H9 (cell line): ENCODE measurements around the gene OR2C3. TPM values are rescaled to one million over a fixed set of nuclear protein-coding genes. Genes with fewer than 3 reads are reported as not detected.

Source experiments
- DNase-seq: peaks from one replicate; pipeline ENCODE4 v3.0.0-alpha.2; 2017
- H2AFZ ChIP-seq: one replicate; pipeline ENCODE4 v1.6.1; 2013; ENCODE audit warnings: mild to moderate bottlenecking, low read length, control low read depth, moderate library complexity
- H2AK5ac ChIP-seq: 2 replicates; pipeline ENCODE4 v1.6.1; 2013; ENCODE audit warnings: low read length, control low read depth, mixed read lengths; ENCODE audit not compliant: insufficient read length
- H2BK120ac ChIP-seq: one replicate; pipeline ENCODE4 v1.6.1; 2013; ENCODE audit warnings: low read depth, mild to moderate bottlenecking, low read length, control low read depth, inconsistent platforms; ENCODE audit not compliant: poor library complexity, severe bottlenecking
- H2BK12ac ChIP-seq: 2 replicates; pipeline ENCODE4 v1.6.1; 2013; ENCODE audit warnings: low read length, control low read depth, mixed read lengths, low read depth; ENCODE audit not compliant: insufficient read length
- H2BK15ac ChIP-seq: 2 replicates; pipeline ENCODE4 v1.6.1; 2013; ENCODE audit warnings: low read depth, low read length, control low read depth
- H2BK20ac ChIP-seq: one replicate; pipeline ENCODE4 v1.6.1; 2013; ENCODE audit warnings: low read depth, mild to moderate bottlenecking, low read length, control low read depth, inconsistent platforms; ENCODE audit not compliant: poor library complexity, severe bottlenecking
- H2BK5ac ChIP-seq: 2 replicates; pipeline ENCODE4 v1.6.1; 2013; ENCODE audit warnings: low read length, control low read depth, mixed read lengths; ENCODE audit not compliant: insufficient read length
- H3K14ac ChIP-seq: 2 replicates; pipeline ENCODE4 v1.6.1; 2013; ENCODE audit warnings: low read length, control low read depth; ENCODE audit not compliant: insufficient read depth
- H3K18ac ChIP-seq: 2 replicates; pipeline ENCODE4 v1.6.1; 2013; ENCODE audit warnings: low read depth, mild to moderate bottlenecking, mixed read lengths, low read length, control low read depth; ENCODE audit not compliant: insufficient read length
- H3K23ac ChIP-seq: 2 replicates; pipeline ENCODE4 v1.6.1; 2013; ENCODE audit warnings: low read length, control low read depth, mixed read lengths, low read depth; ENCODE audit not compliant: insufficient read length
- H3K23me2 ChIP-seq: 2 replicates; pipeline ENCODE4 v1.6.1; 2013; ENCODE audit warnings: low read depth, mild to moderate bottlenecking, mixed read lengths, low read length, control low read depth; ENCODE audit not compliant: insufficient read length, poor library complexity, severe bottlenecking
- H3K27ac ChIP-seq: 2 replicates; pipeline ENCODE4 v1.5.1; 2013; ENCODE audit warnings: low read length, control low read depth, mixed read lengths, low read depth; ENCODE audit not compliant: insufficient read length
- H3K27me3 ChIP-seq: 2 replicates; pipeline ENCODE4 v1.6.1; 2013; ENCODE audit warnings: low read length, control low read depth, inconsistent platforms; ENCODE audit not compliant: insufficient read depth
- H3K4ac ChIP-seq: 2 replicates; pipeline ENCODE4 v1.6.1; 2013; ENCODE audit warnings: low read depth, mild to moderate bottlenecking, control low read depth, inconsistent platforms, low read length, moderate library complexity
- H3K4me1 ChIP-seq: 2 replicates; pipeline ENCODE4 v1.6.1; 2013; ENCODE audit warnings: low read length, control low read depth, inconsistent platforms; ENCODE audit not compliant: insufficient read depth
- H3K4me2 ChIP-seq: 2 replicates; pipeline ENCODE4 v1.6.1; 2013; ENCODE audit warnings: low read length, control low read depth, mixed read lengths; ENCODE audit not compliant: insufficient read length, insufficient read depth
- H3K56ac ChIP-seq: 2 replicates; pipeline ENCODE4 v1.6.1; 2013; ENCODE audit warnings: low read depth, mild to moderate bottlenecking, mixed read lengths, low read length, control low read depth; ENCODE audit not compliant: insufficient read length
- H3K79me1 ChIP-seq: 2 replicates; pipeline ENCODE4 v1.6.1; 2013; ENCODE audit warnings: low read depth, mild to moderate bottlenecking, moderate library complexity, low read length, control low read depth, inconsistent platforms; ENCODE audit not compliant: insufficient read depth, poor library complexity, severe bottlenecking
- H3K79me2 ChIP-seq: 2 replicates; pipeline ENCODE4 v1.6.1; 2013; ENCODE audit warnings: low read length, control low read depth, inconsistent platforms; ENCODE audit not compliant: insufficient read depth
- H3K9ac ChIP-seq: 2 replicates; pipeline ENCODE4 v1.6.1; 2013; ENCODE audit warnings: low read length, control low read depth, mixed read lengths; ENCODE audit not compliant: insufficient read length; ENCODE audit errors: extremely low read depth
- H3K9me3 ChIP-seq: one replicate; pipeline ENCODE4 v1.6.1; 2013; ENCODE audit warnings: low read depth, low read length, inconsistent platforms; ENCODE audit not compliant: control insufficient read depth
- H3T11ph ChIP-seq: one replicate; pipeline ENCODE4 v1.6.1; 2013; ENCODE audit warnings: mild to moderate bottlenecking, low read length, control low read depth, inconsistent platforms
- H4K20me1 ChIP-seq: one replicate; pipeline ENCODE4 v1.6.1; 2013; ENCODE audit not compliant: control insufficient read depth, insufficient read length, insufficient read depth
- H4K5ac ChIP-seq: 2 replicates; pipeline ENCODE4 v1.6.1; 2013; ENCODE audit warnings: low read depth, mild to moderate bottlenecking, mixed read lengths, low read length, control low read depth; ENCODE audit not compliant: insufficient read length
- H4K8ac ChIP-seq: replicated peaks from 2 replicates; pipeline ENCODE4 v1.6.1; 2013; ENCODE audit warnings: low read length, control low read depth, mixed read lengths, low read depth; ENCODE audit not compliant: insufficient read length
- H4K91ac ChIP-seq: 2 replicates; pipeline ENCODE4 v1.6.1; 2013; ENCODE audit warnings: low read depth, mild to moderate bottlenecking, moderate library complexity, mixed read lengths, low read length, control low read depth; ENCODE audit not compliant: insufficient read length
- H3K27ac Mint-ChIP-seq, 3 experiments: 2 replicates in 2 of 3; 3 replicates in 1 of 3; pipeline ENCODE4 v1.8.0; 2020 to 2021; ENCODE audit warnings: mixed read lengths in 3 of 3, mild to moderate bottlenecking in 1 of 3, moderate library complexity in 1 of 3
- H3K27me3 Mint-ChIP-seq: 2 replicates; pipeline ENCODE4 v1.8.0; 2021; ENCODE audit warnings: low read depth, mild to moderate bottlenecking, moderate library complexity, mixed read lengths
- H3K36me3 Mint-ChIP-seq, 3 experiments: 2 replicates in 2 of 3; 3 replicates in 1 of 3; pipeline ENCODE4 v1.8.0; 2020 to 2021; ENCODE audit warnings: low read depth in 3 of 3, mixed read lengths in 3 of 3; ENCODE audit not compliant: insufficient read depth in 1 of 3
- H3K4me1 Mint-ChIP-seq, 2 experiments: 2 replicates each; pipeline ENCODE4 v1.8.0; 2020; ENCODE audit warnings: mixed read lengths in 2 of 2
- H3K4me3 Mint-ChIP-seq, 2 experiments: 2 replicates in 1 of 2; 3 replicates in 1 of 2; pipeline ENCODE4 v1.8.0; 2020 to 2021; ENCODE audit warnings: mild to moderate bottlenecking in 2 of 2, mixed read lengths in 2 of 2, moderate library complexity in 1 of 2
- H3K9me3 Mint-ChIP-seq, 2 experiments: 2 replicates in 1 of 2; 3 replicates in 1 of 2; pipeline ENCODE4 v1.8.0; 2020; ENCODE audit warnings: mild to moderate bottlenecking in 2 of 2, mixed read lengths in 2 of 2, moderate library complexity in 1 of 2
- WGBS: extraction: QIAGEN DNeasy Blood & Tissue Kit; methylation state at CpG from one replicate; pipeline ENCODE4 v1.1.7; 2013; ENCODE audit warnings: missing lambda C conversion rate, low lambda C conversion rate, mixed read lengths; ENCODE audit not compliant: insufficient read length; ENCODE audit errors: extremely low coverage; 5-methylcytosine and 5-hydroxymethylcytosine counted together
- total RNA-seq: library from RNA; stranded (reverse); gene quantifications from 2 replicates; pipeline ENCODE4 v1.2.1, GENCODE V29; 2021
- TF ChIP-seq, protein P1 (sequence below): fragments of 200-600 bp; sonication (generic); conservative IDR thresholded peaks from 3 replicates; pipeline ENCODE4 v1.8.0; 2021; ENCODE audit warnings: antibody characterized with exemption, mild to moderate bottlenecking

OR2C3 gene
- total RNA-seq, 1 experiment from 2014 or later, result not detected

DNA sequence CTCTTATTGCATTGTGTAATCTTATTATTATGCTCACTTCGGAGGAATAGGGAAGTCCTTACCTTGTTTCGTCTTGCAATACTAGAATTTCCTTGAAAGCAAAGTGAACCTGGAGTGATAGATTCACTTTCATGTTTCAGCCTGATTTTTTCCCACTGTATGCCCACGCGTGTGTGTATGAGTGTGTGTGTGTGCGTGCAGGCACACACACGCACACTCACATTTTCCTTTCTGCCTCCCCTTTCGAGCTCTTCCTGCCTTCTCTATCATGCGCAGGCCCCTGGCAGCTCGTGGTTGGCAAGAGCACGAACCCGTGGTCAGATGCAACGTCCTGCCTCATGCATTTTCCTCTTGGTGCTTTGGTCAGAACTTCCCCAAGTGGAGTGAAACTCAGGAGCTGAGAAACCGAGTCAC lies 12.5 kb upstream of the OR2C3 start, which contains the start of gene GCSAML:
Gene GCSAML (plus strand): TSS at position 366 of the 414 bp plus-strand sequence. CDS start 58 bp downstream, outside the sequence.
- H3K9me3 ChIP-seq, result no peaks in the 10 kb centered on the region
- no peak within 1 kb of the TSS for H3K27ac ChIP-seq
- TF ChIP-seq, protein P1, sequence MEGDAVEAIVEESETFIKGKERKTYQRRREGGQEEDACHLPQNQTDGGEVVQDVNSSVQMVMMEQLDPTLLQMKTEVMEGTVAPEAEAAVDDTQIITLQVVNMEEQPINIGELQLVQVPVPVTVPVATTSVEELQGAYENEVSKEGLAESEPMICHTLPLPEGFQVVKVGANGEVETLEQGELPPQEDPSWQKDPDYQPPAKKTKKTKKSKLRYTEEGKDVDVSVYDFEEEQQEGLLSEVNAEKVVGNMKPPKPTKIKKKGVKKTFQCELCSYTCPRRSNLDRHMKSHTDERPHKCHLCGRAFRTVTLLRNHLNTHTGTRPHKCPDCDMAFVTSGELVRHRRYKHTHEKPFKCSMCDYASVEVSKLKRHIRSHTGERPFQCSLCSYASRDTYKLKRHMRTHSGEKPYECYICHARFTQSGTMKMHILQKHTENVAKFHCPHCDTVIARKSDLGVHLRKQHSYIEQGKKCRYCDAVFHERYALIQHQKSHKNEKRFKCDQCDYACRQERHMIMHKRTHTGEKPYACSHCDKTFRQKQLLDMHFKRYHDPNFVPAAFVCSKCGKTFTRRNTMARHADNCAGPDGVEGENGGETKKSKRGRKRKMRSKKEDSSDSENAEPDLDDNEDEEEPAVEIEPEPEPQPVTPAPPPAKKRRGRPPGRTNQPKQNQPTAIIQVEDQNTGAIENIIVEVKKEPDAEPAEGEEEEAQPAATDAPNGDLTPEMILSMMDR, result no peak
- no peaks in the 10 kb centered on the region for H4K20me1 ChIP-seq
- no peak within 1 kb of the TSS for H3K9ac ChIP-seq
- H2AFZ ChIP-seq, result no peak within 1 kb of the TSS
- Mint-ChIP-seq H3K9me3 (peaks cover 0 to 2% of the 10 kb centered on the region in 2 experiments; a peak in 1 of 5 replicates), H3K4me1 (peaks cover 12 to 19% of the 10 kb centered on the region in 2 experiments), H3K27ac (peak within 1 kb of the TSS in 1 of 3 experiments; percentile 28; a peak in 1 of 7 replicates), H3K27me3 (no peaks in the 10 kb centered on the region), H3K4me3 (no peak within 1 kb of the TSS), H3K36me3 (no peaks in the 10 kb centered on the region; a peak in 1 of 7 replicates)
- H3K56ac ChIP-seq, result no peak within 1 kb of the TSS
- no peak within 1 kb of the TSS for H2BK120ac ChIP-seq
- WGBS, result no CpG with 5 or more reads among the region's 13 CpGs
- no peak within 1 kb of the TSS for H4K91ac ChIP-seq
- DNase-seq, result no peak
- H3K23me2 ChIP-seq, result no peaks in the 10 kb centered on the region
- no peak within 1 kb of the TSS for H3K4me2 ChIP-seq
- no peak within 1 kb of the TSS for H3T11ph ChIP-seq
- no peak within 1 kb of the TSS for H3K14ac ChIP-seq
- no peak within 1 kb of the TSS for H4K5ac ChIP-seq
- H3K79me2 ChIP-seq, result no peaks in the 10 kb centered on the region
- H2BK20ac ChIP-seq, result no peak within 1 kb of the TSS
- H2BK5ac ChIP-seq, result no peak within 1 kb of the TSS
- H2BK12ac ChIP-seq, result no peak within 1 kb of the TSS
- no peak within 1 kb of the TSS for H4K8ac ChIP-seq
- H2BK15ac ChIP-seq, result no peak within 1 kb of the TSS
- H3K23ac ChIP-seq, result no peak within 1 kb of the TSS
- no peak within 1 kb of the TSS for H3K18ac ChIP-seq
- no peak within 1 kb of the TSS for H2AK5ac ChIP-seq
- H3K79me1 ChIP-seq, result no peaks in the 10 kb centered on the region
- H3K27me3 ChIP-seq, result no peaks in the 10 kb centered on the region
- H3K4me1 ChIP-seq, result 0 out of 2 replicates have a peak, but pooled peaks cover 2% of the 10 kb centered on the region
- H3K4ac ChIP-seq, result no peak within 1 kb of the TSS
